ENCODE data around the gene ZNF646.

ZNF646 gene

DNA sequence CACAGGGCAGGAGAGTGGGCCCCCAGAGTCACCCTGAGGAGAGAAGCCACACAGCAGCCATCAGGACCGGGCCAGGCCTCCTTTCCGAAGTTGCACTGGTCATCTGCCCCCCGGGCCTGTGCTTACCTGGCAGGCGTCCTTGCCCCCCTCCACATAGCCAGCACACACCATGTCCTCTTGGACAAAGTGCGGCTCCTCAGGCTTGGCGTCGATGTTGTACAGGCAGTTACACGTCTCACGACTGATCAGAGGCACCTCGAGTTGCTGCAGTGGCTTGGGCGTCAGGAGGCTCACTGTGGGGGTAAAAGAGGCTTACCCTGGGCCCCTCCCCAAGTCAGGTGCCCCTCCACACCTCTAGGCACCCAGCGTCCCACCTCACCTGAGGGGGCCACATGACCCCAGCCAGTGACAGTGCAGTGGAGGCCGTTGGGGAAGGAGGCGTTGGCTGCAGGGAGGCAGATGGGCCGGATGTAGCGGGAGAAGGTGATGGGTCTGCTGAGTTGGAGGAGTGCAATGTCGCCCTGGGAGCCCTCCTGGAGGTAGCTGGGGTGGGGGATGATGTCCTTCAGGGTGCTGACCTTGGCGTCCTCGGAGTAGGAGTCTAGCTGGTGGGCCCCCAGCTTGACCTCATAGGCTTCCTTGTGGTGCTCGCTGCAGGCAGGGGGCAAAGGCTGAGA is 58.2 kb downstream of the ZNF646 start:
- DNase-seq: no peak

DNA sequence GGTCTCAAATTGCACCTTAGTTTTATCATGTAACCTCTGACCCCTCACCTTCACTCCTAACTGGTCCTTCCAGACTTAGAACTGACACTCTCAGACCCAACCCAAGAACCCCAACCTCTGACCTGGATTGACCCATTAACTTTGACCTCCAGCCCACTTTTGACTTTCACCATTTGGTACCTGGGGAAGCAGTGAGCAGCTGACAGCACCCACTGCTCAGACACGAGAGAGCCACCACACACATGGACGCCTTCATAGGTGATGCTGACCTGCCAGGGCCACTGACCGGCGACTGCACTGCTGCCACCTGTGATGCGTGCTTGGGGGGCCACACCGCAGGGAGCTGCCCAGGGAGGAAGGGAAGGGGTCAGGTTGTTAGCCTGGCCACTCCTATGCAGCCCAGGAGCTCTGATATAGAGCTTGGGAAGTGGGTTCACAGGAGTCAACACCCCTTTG is 58.9 kb downstream of the ZNF646 start:
- DNase-seq: no peak

Data from NCI-H1092 (cell line).